ENCODE measurements around the gene SLC39A1.
"Not testable (repeated sequence)": the region's sequence is repeated elsewhere in the genome, so short reads cannot be mapped to it uniquely, and the experiment has no call there.

The SLC39A1 gene

GRCh38 chr1:153963030-153963849 is at the start of gene SLC39A1:
SLC39A1 (minus strand) TSS chr1:153963537; CDS start chr1:153962715, 822 bp downstream.
- peak; percentile 95 for DNase-seq

GRCh38 chr1:154012543-154012942 is 49.2 kb upstream of the SLC39A1 start:
- DNase-seq: not testable (repeated sequence)

GRCh38 chr1:154012129-154012528 is 48.8 kb upstream of the SLC39A1 start:
- no peak for DNase-seq

- DNase-seq: peak; percentile 42
Measured at GRCh38 chr1:154006136-154006535, 42.8 kb upstream of the SLC39A1 start.

GRCh38 chr1:154000420-154000819 is 37.1 kb upstream of the SLC39A1 start:
- no peak for DNase-seq

GRCh38 chr1:153996882-153997281 is 33.5 kb upstream of the SLC39A1 start:
- not testable (repeated sequence) for DNase-seq

GRCh38 chr1:153995640-153996039 is 32.3 kb upstream of the SLC39A1 start:
- DNase-seq: no peak

- DNase-seq: no peak
Measured at GRCh38 chr1:153995202-153995601, 31.9 kb upstream of the SLC39A1 start.

GRCh38 chr1:153991806-153992205 is 28.5 kb upstream of the SLC39A1 start:
- DNase-seq: no peak

- DNase-seq: no peak
Measured at GRCh38 chr1:153991151-153991630, 27.9 kb upstream of the SLC39A1 start.

GRCh38 chr1:153990468-153991150 is 27.3 kb upstream of the SLC39A1 start, which contains the start of gene RPS27:
RPS27 (plus strand) TSS chr1:153990762; CDS start chr1:153990797, 35 bp downstream.
- DNase-seq: peak; percentile 92

GRCh38 chr1:153987621-153988020 is 24.3 kb upstream of the SLC39A1 start:
- DNase-seq: no peak

GRCh38 chr1:153985941-153986761 is 22.8 kb upstream of the SLC39A1 start, which contains the start of gene RAB13:
RAB13 (minus strand) TSS chr1:153986339; CDS start chr1:153986236, 103 bp downstream.
- peak; percentile 83 for DNase-seq

GRCh38 chr1:153985341-153985912 is 22.1 kb upstream of the SLC39A1 start:
- no peak for DNase-seq

- DNase-seq: no peak
Measured at GRCh38 chr1:153984123-153984894, 21.0 kb upstream of the SLC39A1 start.

- not testable (repeated sequence) for DNase-seq
Measured at GRCh38 chr1:153981735-153982134, 18.4 kb upstream of the SLC39A1 start.

- not testable (repeated sequence) for DNase-seq
Measured at GRCh38 chr1:153979091-153979490, 15.8 kb upstream of the SLC39A1 start.

GRCh38 chr1:153978274-153978909 is 15.1 kb upstream of the SLC39A1 start:
- no peak for DNase-seq

GRCh38 chr1:153977250-153978240 is 14.2 kb upstream of the SLC39A1 start, which contains the start of gene JTB:
JTB (minus strand) TSS chr1:153977674; CDS start chr1:153977252, 422 bp downstream.
- peak; percentile 83 for DNase-seq

- no peak for DNase-seq
Measured at GRCh38 chr1:153976819-153977249, 13.5 kb upstream of the SLC39A1 start.
